ENCODE measurements around the gene LNPEP.

Gene LNPEP

GRCh38 chr5:96935559-96936430 is at the start of gene LNPEP:
Gene LNPEP (plus strand): TSS chr5:96936080. CDS start chr5:96936156, 76 bp downstream.
- DNase-seq, result peak; percentile 84

- DNase-seq, result no peak
Measured at GRCh38 chr5:96893342-96893741, 42.5 kb upstream of the LNPEP start.

- no peak for DNase-seq
Measured at GRCh38 chr5:96896276-96896675, 39.6 kb upstream of the LNPEP start.

GRCh38 chr5:96896806-96897205 is 39.1 kb upstream of the LNPEP start:
- DNase-seq, result no peak

- DNase-seq, result no peak
Measured at GRCh38 chr5:96901384-96901783, 34.5 kb upstream of the LNPEP start.

GRCh38 chr5:96901841-96902240 is 34.0 kb upstream of the LNPEP start:
- no peak for DNase-seq

GRCh38 chr5:96902876-96903275 is 33.0 kb upstream of the LNPEP start:
- DNase-seq, result no peak

- no peak for DNase-seq
Measured at GRCh38 chr5:96903300-96903699, 32.6 kb upstream of the LNPEP start.

GRCh38 chr5:96904054-96904931 is 31.6 kb upstream of the LNPEP start:
- DNase-seq, result no peak

GRCh38 chr5:96905864-96906263 is 30.0 kb upstream of the LNPEP start:
- DNase-seq, result no peak

GRCh38 chr5:96909003-96909402 is 26.9 kb upstream of the LNPEP start:
- DNase-seq, result no peak

- no peak for DNase-seq
Measured at GRCh38 chr5:96909435-96909834, 26.4 kb upstream of the LNPEP start.

GRCh38 chr5:96911139-96911538 is 24.7 kb upstream of the LNPEP start:
- no peak for DNase-seq

- no peak for DNase-seq
Measured at GRCh38 chr5:96913233-96913632, 22.6 kb upstream of the LNPEP start.

GRCh38 chr5:96919754-96920197 is 16.1 kb upstream of the LNPEP start:
- no peak for DNase-seq

GRCh38 chr5:96920744-96921355 is 15.0 kb upstream of the LNPEP start:
- DNase-seq, result no peak

- DNase-seq, result no peak
Measured at GRCh38 chr5:96922499-96923244, 13.2 kb upstream of the LNPEP start.

GRCh38 chr5:96924016-96924443 is 11.8 kb upstream of the LNPEP start:
- no peak for DNase-seq

GRCh38 chr5:96926276-96926675 is 9.6 kb upstream of the LNPEP start:
- DNase-seq, result no peak

- DNase-seq, result no peak
Measured at GRCh38 chr5:96927008-96927407, 8.9 kb upstream of the LNPEP start.

GRCh38 chr5:96928931-96929708 is 6.8 kb upstream of the LNPEP start:
- DNase-seq, result no peak

GRCh38 chr5:96930058-96930457 is 5.8 kb upstream of the LNPEP start:
- no peak for DNase-seq

Measured in NCI-H2171 (cell line).